ENCODE measurements around the gene SLC39A9.

- no peak for TF ChIP-seq ELK1 (IDR thresholded peaks at IDR 0.05; ENCODE audit: borderline replicate concordance, low read depth, low read length)
- no peak for TF ChIP-seq CTCF (conservative IDR thresholded peaks at IDR 0.05; ENCODE audit: low read depth, low read length)
Observed at GRCh38 chr14:69429643-69430042, 31.2 kb downstream of the SLC39A9 start.
